Measurements from ENCODE around the gene SORT1. TPM values are rescaled to one million over a fixed set of nuclear protein-coding genes. Genes with fewer than 3 reads are reported as not detected.

Gene SORT1
- total RNA-seq, 8 experiments from 2014 or later, result 6.7 to 52.3 (median 41.4) TPM

GRCh38 chr1:109425391-109426280 lies 27.9 kb upstream of the SORT1 start:
- in situ Hi-C loops (cut with MboI; ENCODE audit: low pct_unique_long_range_greater_than_20kb in 2 of 9, low sequenced_read_pairs in 9 of 9, unreplicated experiment in 9 of 9), result no loop called here
- WGBS, 10 experiments, result 0 to 5% (median 3%) methylated on average over 6 to 23 of the region's 32 CpGs; no CpG with 5 or more reads in 1 of the 10 experiments
- Histone ChIP-seq H3K27ac (peak overlapping the region; percentile 88 to 97), H3K4me3 (peak overlapping the region; percentile 70 to 89 (median 81)), H3K4me1 (replicated peaks in 1 of 2) (peaks cover 10 to 22% of the 10 kb centered on the region in 2 donors)
- ATAC-seq (replicated peaks in 6 of 8), result peak in 7 of 8 experiments; percentile 42 to 68 (median 52)

- 0 to 100% (median 85%) methylated on average over 1 to 2 of the region's 2 CpGs for WGBS, 10 experiments
These were observed 25.8 kb upstream of the SORT1 start for GRCh38 chr1:109423498-109423897.

GRCh38 chr1:109412551-109412950 lies 14.8 kb upstream of the SORT1 start:
- Histone ChIP-seq H3K4me1 (replicated peaks in 1 of 2) (no peaks in the 10 kb centered on the region), H3K4me3 (no peak overlapping the region), H3K27ac (no peak overlapping the region)
- WGBS, 10 experiments, result 57 to 100% (median 74%) methylated on average over 1 to 2 of the region's 2 CpGs
- in situ Hi-C loops (cut with MboI; ENCODE audit: low pct_unique_long_range_greater_than_20kb in 2 of 9, low sequenced_read_pairs in 9 of 9, unreplicated experiment in 9 of 9), result no loop called here
- peak in 2 of 8 experiments; percentile 31 to 33 for ATAC-seq (replicated peaks in 6 of 8)

More at GRCh38 chr1:109423498-109423897, 25.8 kb upstream of the SORT1 start:
- Histone ChIP-seq H3K4me3 (no peak overlapping the region), H3K4me1 (replicated peaks in 1 of 2) (peaks cover 10 to 22% of the 10 kb centered on the region in 2 donors), H3K27ac (no peak overlapping the region)
- no peak for ATAC-seq (replicated peaks in 6 of 8)
- in situ Hi-C loops (cut with MboI; ENCODE audit: low pct_unique_long_range_greater_than_20kb in 2 of 9, low sequenced_read_pairs in 9 of 9, unreplicated experiment in 9 of 9), result no loop called here

GRCh38 chr1:109404838-109405237 lies 7.1 kb upstream of the SORT1 start:
- in situ Hi-C loops (cut with MboI; ENCODE audit: low pct_unique_long_range_greater_than_20kb in 2 of 9, low sequenced_read_pairs in 9 of 9, unreplicated experiment in 9 of 9), result no loop called here
- H3K4me1 ChIP-seq (replicated peaks in 1 of 2), result no peaks in the 10 kb centered on the region
- no peak overlapping the region for H3K27ac ChIP-seq
- peak in 3 of 8 experiments; percentile 9 to 45 (median 29) for ATAC-seq (replicated peaks in 6 of 8)
- 47 to 100% (median 93%) methylated on average over 1 to 4 of the region's 4 CpGs for WGBS, 10 experiments
- H3K4me3 ChIP-seq, result no peak overlapping the region

GRCh38 chr1:109402025-109402424 lies 4.3 kb upstream of the SORT1 start:
- in situ Hi-C loops (cut with MboI; ENCODE audit: low pct_unique_long_range_greater_than_20kb in 2 of 9, low sequenced_read_pairs in 9 of 9, unreplicated experiment in 9 of 9), result no loop called here
- H3K4me3 ChIP-seq, result no peak overlapping the region
- ATAC-seq (replicated peaks in 6 of 8), result no peak
- peaks cover 10 to 12% of the 10 kb centered on the region in 2 donors for H3K4me1 ChIP-seq (replicated peaks in 1 of 2)
- no peak overlapping the region for H3K27ac ChIP-seq

- WGBS, 10 experiments, result 38 to 100% (median 92%) methylated on average over 1 to 3 of the region's 3 CpGs; no CpG with 5 or more reads in 2 of the 10 experiments
- no peak for ATAC-seq (replicated peaks in 6 of 8)
- Histone ChIP-seq H3K4me3 (no peak overlapping the region), H3K4me1 (replicated peaks in 1 of 2) (peaks cover 18 to 21% of the 10 kb centered on the region in 2 donors), H3K27ac (no peak overlapping the region)
- in situ Hi-C loops (cut with MboI; ENCODE audit: low pct_unique_long_range_greater_than_20kb in 2 of 9, low sequenced_read_pairs in 9 of 9, unreplicated experiment in 9 of 9), result no loop called here
These were observed 2.4 kb upstream of the SORT1 start for GRCh38 chr1:109400035-109400655.

- no peak overlapping the region for H3K27ac ChIP-seq
- ATAC-seq (replicated peaks in 6 of 8), result peak in 2 of 8 experiments; percentile 4 to 7
- 10 to 100% (median 50%) methylated on average over 1 to 2 of the region's 2 CpGs for WGBS, 10 experiments
- no peak overlapping the region for H3K4me3 ChIP-seq
- in situ Hi-C loops (cut with MboI; ENCODE audit: low pct_unique_long_range_greater_than_20kb in 2 of 9, low sequenced_read_pairs in 9 of 9, unreplicated experiment in 9 of 9), result loop anchor here in 4 of 9 experiments (10.0 to 25.0 kb wide), 3 partner anchors 125 to 712 kb away; partner anchors contain the start of gene PRPF38B (in 1 of the 4)
- peaks cover 18 to 24% of the 10 kb centered on the region in 2 donors for H3K4me1 ChIP-seq (replicated peaks in 1 of 2)
These were observed 1.7 kb upstream of the SORT1 start for GRCh38 chr1:109399326-109399957.

- in situ Hi-C loops (cut with MboI; ENCODE audit: low pct_unique_long_range_greater_than_20kb in 2 of 9, low sequenced_read_pairs in 9 of 9, unreplicated experiment in 9 of 9), result loop anchor here in 4 of 9 experiments (10.0 to 25.0 kb wide), 3 partner anchors 124 to 711 kb away; partner anchors contain the start of gene PRPF38B (in 1 of the 4)
- 18 to 73% (median 44%) methylated on average over 1 to 14 of the region's 18 CpGs for whole genome bisulfite sequencing, 10 experiments
- peaks cover 18 to 25% of the 10 kb centered on the region in 2 donors for H3K4me1 ChIP-seq (replicated peaks in 1 of 2)
- peak overlapping the region; percentile 68 to 94 (median 76) for H3K4me3 ChIP-seq
- no peak for ATAC-seq (replicated peaks in 6 of 8)
- peak overlapping the region; percentile 39 to 64 for H3K27ac ChIP-seq
These were observed 866 bp upstream of the SORT1 start for GRCh38 chr1:109398343-109399225.

- in situ Hi-C loops (cut with MboI; ENCODE audit: low pct_unique_long_range_greater_than_20kb in 2 of 9, low sequenced_read_pairs in 9 of 9, unreplicated experiment in 9 of 9), result loop anchor here in 4 of 9 experiments (10.0 to 25.0 kb wide), 3 partner anchors 122 to 710 kb away; partner anchors contain the start of gene PRPF38B (in 1 of the 4)
- H3K4me1 ChIP-seq (replicated peaks in 1 of 2), result peaks cover 30 to 40% of the 10 kb centered on the region in 2 donors
- no peak for ATAC-seq (replicated peaks in 6 of 8)
These were observed 692 bp downstream of the SORT1 start for GRCh38 chr1:109396871-109397580.

GRCh38 chr1:109396513-109396839 lies 1.2 kb downstream of the SORT1 start:
- Histone ChIP-seq H3K4me3 (peak overlapping the region; percentile 68 to 94 (median 76)), H3K27ac (no peak overlapping the region), H3K4me1 (replicated peaks in 1 of 2) (peaks cover 34 to 41% of the 10 kb centered on the region in 2 donors)
- in situ Hi-C loops (cut with MboI; ENCODE audit: low pct_unique_long_range_greater_than_20kb in 2 of 9, low sequenced_read_pairs in 9 of 9, unreplicated experiment in 9 of 9), result loop anchor here in 4 of 9 experiments (10.0 to 25.0 kb wide), 3 partner anchors 122 to 709 kb away; partner anchors contain the start of gene PRPF38B (in 1 of the 4)
- WGBS, 10 experiments, result 39 to 85% (median 78%) methylated on average over 1 to 2 of the region's 2 CpGs; no CpG with 5 or more reads in 2 of the 10 experiments
- no peak for ATAC-seq (replicated peaks in 6 of 8)

More at GRCh38 chr1:109396871-109397580, 692 bp downstream of the SORT1 start:
- 1 to 38% (median 8%) methylated on average over 2 to 17 of the region's 46 CpGs; no CpG with 5 or more reads in 2 of the 10 experiments for WGBS, 10 experiments
- Histone ChIP-seq H3K4me3 (peak overlapping the region; percentile 68 to 94 (median 76)), H3K27ac (peak overlapping the region; percentile 37 to 47)
